PC-9 (cell line): ENCODE data around the gene GCM1. TPM values are rescaled to one million over a fixed set of nuclear protein-coding genes. Genes with fewer than 3 reads are reported as not detected.

Experiments used
- BruUV-seq: library from RNA; stranded (reverse); fragments of 400-500 nt; replicated peaks from 2 replicates; lab custom pipeline; 2021; lab: Mats Ljungman, UMichigan
- CTCF ChIA-PET: fragments of 300-600 bp; sonication (Branson Sonifier 250); formaldehyde crosslinking; loops from one replicate; lab custom pipeline; 2022; ENCODE audit warnings: antibody characterized with exemption; lab: Charles Lee
- POLR2A ChIA-PET: fragments of 300-600 bp; sonication (Branson Sonifier 250); formaldehyde crosslinking; loops from one replicate; lab custom pipeline; 2022; ENCODE audit warnings: antibody characterized with exemption; ENCODE audit not compliant: unreplicated experiment; lab: Charles Lee
- DNase-seq, 2 experiments: peaks; one replicate each; pipeline versions ENCODE4 v3.0.0 to v3.0.0-alpha.2; 2015 to 2022; ENCODE audit warnings: mixed read lengths in 1 of 2
- H2AFZ ChIP-seq: fragments of 200-600 bp; sonication (generic); 2 replicates; pipeline ENCODE4 v1.8.1; 2017; ENCODE audit warnings: antibody characterized with exemption
- H3F3A ChIP-seq: fragments of 200-600 bp; sonication (generic); 2 replicates; pipeline ENCODE4 v1.8.1; 2017; ENCODE audit warnings: antibody characterized with exemption, mild to moderate bottlenecking, low read depth; ENCODE audit not compliant: insufficient read depth
- H3K27ac ChIP-seq: fragments of 200-600 bp; sonication (generic); 2 replicates; pipeline ENCODE4 v1.6.1; 2016; ENCODE audit warnings: mixed run types
- H3K27me3 ChIP-seq: fragments of 200-600 bp; sonication (generic); 2 replicates; pipeline ENCODE4 v1.6.1; 2016; ENCODE audit warnings: low read depth, mixed run types; ENCODE audit not compliant: insufficient read depth
- H3K36me3 ChIP-seq: fragments of 200-600 bp; sonication (generic); 2 replicates; pipeline ENCODE4 v1.6.1; 2016; ENCODE audit warnings: low read depth, mixed run types
- H3K4me1 ChIP-seq: fragments of 200-600 bp; sonication (generic); replicated peaks from 2 replicates; pipeline ENCODE4 v1.6.1; 2016; ENCODE audit warnings: mixed run types; ENCODE audit not compliant: insufficient read depth
- H3K4me2 ChIP-seq: fragments of 200-600 bp; sonication (generic); 2 replicates; pipeline ENCODE4 v1.6.1; 2017; ENCODE audit warnings: mixed run types
- H3K4me3 ChIP-seq: fragments of 200-600 bp; sonication (generic); 2 replicates; pipeline ENCODE4 v1.6.1; 2016; ENCODE audit warnings: mixed run types
- H3K79me2 ChIP-seq: fragments of 200-600 bp; sonication (generic); 2 replicates; pipeline ENCODE4 v1.6.1; 2017; ENCODE audit warnings: low read depth, mixed run types
- H3K9me2 ChIP-seq: fragments of 200-600 bp; sonication (generic); 2 replicates; pipeline ENCODE4 v1.8.1; 2017; ENCODE audit warnings: mild to moderate bottlenecking; ENCODE audit not compliant: insufficient read depth
- H3K9me3 ChIP-seq: fragments of 200-600 bp; sonication (generic); 2 replicates; pipeline ENCODE4 v1.8.1; 2016; ENCODE audit warnings: low read depth; ENCODE audit not compliant: insufficient read depth
- H4K20me1 ChIP-seq: fragments of 200-600 bp; sonication (generic); 2 replicates; pipeline ENCODE4 v1.8.1; 2017; ENCODE audit not compliant: insufficient read depth
- CTCF ChIP-seq: fragments of 200-600 bp; sonication (generic); conservative IDR thresholded peaks from 2 replicates; pipeline ENCODE4 v1.6.1; 2017; ENCODE audit warnings: mixed run types, antibody characterized with exemption, mild to moderate bottlenecking, moderate library complexity
- EZH2 ChIP-seq: fragments of 200-600 bp; sonication (generic); IDR thresholded peaks from 2 replicates; pipeline ENCODE4 v1.8.0; 2017; ENCODE audit warnings: antibody characterized with exemption, low read depth
- intact Hi-C: fragments of 100-400 bp; cut with micrococcal nuclease; formaldehyde crosslinking; loops from one replicate; pipeline ENCODE4 v1.10.0; 2022; ENCODE audit not compliant: unreplicated experiment
- total RNA-seq: library from RNA; stranded (reverse); gene quantifications from 2 replicates; pipeline ENCODE4 v1.2.3, GENCODE V29; 2021

Gene GCM1
- total RNA-seq, 1 experiment from 2014 or later = 0.13 TPM

GRCh38 chr6:53107091-53107490 is 41.5 kb downstream of the GCM1 start:
- Histone ChIP-seq H3K4me2 (no peak overlapping the region), H3K9me2 (no peaks in the 10 kb centered on the region), H3K36me3 (no peaks in the 10 kb centered on the region), H3K27ac (no peak overlapping the region), H2AFZ (no peak overlapping the region), H3K9me3 (no peaks in the 10 kb centered on the region), H3K4me3 (no peak overlapping the region), H3K79me2 (no peaks in the 10 kb centered on the region), H4K20me1 (no peaks in the 10 kb centered on the region), H3K27me3 (no peaks in the 10 kb centered on the region), H3K4me1 (peaks cover 39% of the 10 kb centered on the region), H3F3A (peaks cover 22% of the 10 kb centered on the region; the same call in 1 of the 2 replicates)
- no TSS peak for BruUV-seq
- ChIA-PET CTCF (no interaction called here), POLR2A (no interaction called here)
- intact Hi-C loops = loop anchor here (10.0 kb wide), 1 partner anchor 848 kb away; no protein-coding TSS in a partner anchor
- no peak for DNase-seq
- TF ChIP-seq EZH2 (no peak), CTCF (no peak)

- BruUV-seq = no TSS peak
- intact Hi-C loops = loop anchor here (1.0 to 10.0 kb wide), 6 partner anchors 63 to 850 kb away; no protein-coding TSS in a partner anchor
These were observed 43.7 kb downstream of the GCM1 start for GRCh38 chr6:53104916-53105315.

GRCh38 chr6:53103993-53104675 is 44.5 kb downstream of the GCM1 start:
- Histone ChIP-seq H3K4me3 (no peak overlapping the region), H2AFZ (no peak overlapping the region), H4K20me1 (no peaks in the 10 kb centered on the region), H3K9me3 (no peaks in the 10 kb centered on the region), H3K4me2 (no peak overlapping the region), H3K9me2 (no peaks in the 10 kb centered on the region), H3K36me3 (peaks cover 2% of the 10 kb centered on the region; the same call in 1 of the 2 replicates), H3K4me1 (peaks cover 12% of the 10 kb centered on the region), H3K79me2 (no peaks in the 10 kb centered on the region), H3K27ac (no peak overlapping the region), H3F3A (peaks cover 10% of the 10 kb centered on the region; the same call in 1 of the 2 replicates), H3K27me3 (no peaks in the 10 kb centered on the region)
- BruUV-seq = TSS peak; percentile 5
- CTCF ChIA-PET = interaction anchor here (0.6 to 1.2 kb wide), 7 partner anchors 8 to 851 kb away, joined by 3 to 15 read pairs (median 3); no protein-coding TSS in a partner anchor
- intact Hi-C loops = loop anchor here (1.0 to 10.0 kb wide), 6 partner anchors 64 to 851 kb away; no protein-coding TSS in a partner anchor
- DNase-seq = peak; percentile 21 to 42
- no peak for TF ChIP-seq EZH2
- peak; percentile 69 for TF ChIP-seq CTCF
- POLR2A ChIA-PET = no interaction called here

More at GRCh38 chr6:53104916-53105315, 43.7 kb downstream of the GCM1 start:
- Histone ChIP-seq H3K4me1 (peaks cover 18% of the 10 kb centered on the region), H3K27me3 (no peaks in the 10 kb centered on the region), H3F3A (peaks cover 10% of the 10 kb centered on the region; the same call in 1 of the 2 replicates), H3K36me3 (peaks cover 2% of the 10 kb centered on the region; the same call in 1 of the 2 replicates), H3K4me3 (no peak overlapping the region), H3K27ac (no peak overlapping the region), H3K79me2 (no peaks in the 10 kb centered on the region), H3K9me3 (no peaks in the 10 kb centered on the region), H4K20me1 (no peaks in the 10 kb centered on the region), H3K9me2 (no peaks in the 10 kb centered on the region), H3K4me2 (no peak overlapping the region), H2AFZ (no peak overlapping the region)
- no peak for DNase-seq
- POLR2A ChIA-PET = no interaction called here
- TF ChIP-seq CTCF (no peak), EZH2 (no peak)
- CTCF ChIA-PET = interaction anchor here (0.6 to 1.0 kb wide), 5 partner anchors 7 to 850 kb away, joined by 3 to 5 read pairs (median 3); no protein-coding TSS in a partner anchor
